MCF 10A (cell line): ENCODE data around the gene SHH. TPM values are rescaled to one million over a fixed set of nuclear protein-coding genes. Genes with fewer than 3 reads are reported as not detected.

ENCODE experiments used
- BruUV-seq: library from RNA; stranded (reverse); fragments of 400-500 nt; replicated peaks from 2 replicates; lab custom pipeline; 2021; lab: Mats Ljungman, UMichigan
- CTCF ChIA-PET: fragments of 300-600 bp; sonication (Branson Sonifier 250); formaldehyde crosslinking; extraction: SDS; loops from one replicate; lab custom pipeline; 2021; ENCODE audit warnings: antibody characterized with exemption, inconsistent platforms; lab: Yijun Ruan, JAX
- POLR2A ChIA-PET: fragments of 300-600, 350-650 bp; sonication (Branson Sonifier 250); formaldehyde crosslinking; extraction: SDS; loops from one replicate; lab custom pipeline; 2020; ENCODE audit warnings: antibody characterized with exemption, inconsistent platforms; lab: Yijun Ruan, JAX
- DNase-seq: peaks from one replicate; pipeline ENCODE4 v3.0.0-alpha.2; 2018; ENCODE audit not compliant: unreplicated experiment
- H3K27ac Mint-ChIP-seq: one replicate; pipeline ENCODE4 v1.8.0; 2022; ENCODE audit warnings: mild to moderate bottlenecking, low read depth, mixed read lengths; ENCODE audit not compliant: unreplicated experiment
- H3K27me3 Mint-ChIP-seq: one replicate; pipeline ENCODE4 v1.8.0; 2022; ENCODE audit warnings: mixed read lengths; ENCODE audit not compliant: insufficient read depth, unreplicated experiment
- H3K36me3 Mint-ChIP-seq: one replicate; pipeline ENCODE4 v1.8.0; 2022; ENCODE audit warnings: mild to moderate bottlenecking, moderate library complexity, mixed read lengths; ENCODE audit not compliant: insufficient read depth, unreplicated experiment
- H3K4me1 Mint-ChIP-seq: one replicate; pipeline ENCODE4 v1.8.0; 2022; ENCODE audit warnings: mixed read lengths; ENCODE audit not compliant: insufficient read depth, unreplicated experiment
- H3K4me3 Mint-ChIP-seq: one replicate; pipeline ENCODE4 v1.8.0; 2022; ENCODE audit warnings: mild to moderate bottlenecking, moderate library complexity, mixed read lengths; ENCODE audit not compliant: unreplicated experiment
- H3K9me3 Mint-ChIP-seq: one replicate; pipeline ENCODE4 v1.8.0; 2022; ENCODE audit warnings: mixed read lengths; ENCODE audit not compliant: unreplicated experiment
- CTCF ChIP-seq: fragments of 200-600 bp; IDR thresholded peaks from one replicate; pipeline ENCODE4 v1.8.0; 2022; ENCODE audit warnings: antibody characterized with exemption, mild to moderate bottlenecking; ENCODE audit not compliant: unreplicated experiment
- intact Hi-C: fragments of 100-400 bp; cut with micrococcal nuclease; formaldehyde crosslinking; loops from 2 replicates; pipeline ENCODE4 v1.14.1; 2022
- total RNA-seq: library from RNA; stranded (reverse); gene quantifications from 2 replicates; pipeline ENCODE4 v1.2.3, GENCODE V29; 2022

The SHH gene
- total RNA-seq, 1 experiment from 2014 or later, result not detected

DNA sequence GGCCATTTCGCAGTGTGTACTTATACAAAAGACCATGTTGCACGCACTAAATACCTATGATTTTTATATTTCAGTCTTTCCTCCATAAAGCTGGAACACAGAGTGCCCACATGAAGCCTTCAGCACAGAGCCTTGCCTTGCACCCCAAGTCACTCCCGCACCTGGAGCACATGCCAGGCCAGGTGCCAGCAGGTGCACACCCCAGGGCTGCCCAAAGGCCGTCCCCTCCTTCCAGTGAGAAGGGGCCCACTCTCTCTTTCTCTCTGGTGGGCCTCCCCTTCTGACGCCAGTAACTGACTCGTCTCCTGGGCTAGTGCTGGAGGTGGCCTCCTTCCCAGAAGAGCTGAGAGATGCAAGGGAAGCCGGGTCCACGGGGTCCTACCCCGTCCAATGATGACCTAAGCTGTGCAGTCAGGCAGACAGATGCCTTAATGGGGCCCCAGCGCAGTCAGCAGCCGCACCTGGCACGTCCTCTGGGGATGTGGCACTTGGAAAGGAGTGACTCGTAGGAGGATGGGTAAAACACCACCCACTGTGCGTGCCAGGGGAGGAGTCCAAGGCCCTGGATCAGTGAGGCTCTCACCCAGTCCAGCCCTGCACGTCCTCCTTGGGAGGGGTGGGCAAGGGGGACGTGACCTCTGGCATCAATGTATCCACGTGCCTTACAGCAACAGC lies 17.7 kb upstream of the SHH start:
- ChIA-PET POLR2A (no interaction called here), CTCF (interaction anchor here (0.6 kb wide), 1 partner anchor 16 kb away, joined by 3 read pairs; no protein-coding TSS in a partner anchor)
- no peak for TF ChIP-seq CTCF
- intact Hi-C loops, result no loop called here
- no peak overlapping the region for H3K4me3 Mint-ChIP-seq
- no peak for DNase-seq
- peaks cover 7% of the 10 kb centered on the region for H3K4me1 Mint-ChIP-seq
- H3K36me3 Mint-ChIP-seq, result no peaks in the 10 kb centered on the region
- H3K27me3 Mint-ChIP-seq, result peaks cover 21% of the 10 kb centered on the region
- BruUV-seq, result no TSS peak
- H3K9me3 Mint-ChIP-seq, result no peaks in the 10 kb centered on the region
- H3K27ac Mint-ChIP-seq, result no peak overlapping the region

DNA sequence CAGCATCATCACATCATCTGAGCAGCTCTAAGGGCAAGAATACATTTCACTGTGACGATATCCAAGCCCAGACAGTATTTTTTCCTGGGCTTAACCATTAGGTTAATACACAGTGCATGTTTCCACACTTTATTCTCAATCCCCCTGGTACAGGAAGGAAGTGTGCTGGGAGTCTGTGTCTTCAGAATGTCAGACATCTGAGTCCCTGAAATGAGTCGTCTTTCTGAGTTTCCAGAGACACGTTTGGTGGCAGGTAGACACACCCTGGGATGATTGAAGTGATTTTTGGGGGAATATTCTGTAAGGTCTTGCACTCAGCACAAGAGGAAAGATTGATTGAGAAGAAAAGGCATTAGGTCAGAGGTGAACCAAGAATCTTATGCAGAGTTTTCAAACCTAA lies 13.1 kb upstream of the SHH start:
- BruUV-seq, result no TSS peak
- intact Hi-C loops, result no loop called here
- Mint-ChIP-seq H3K4me3 (no peak overlapping the region), H3K27me3 (no peaks in the 10 kb centered on the region), H3K27ac (no peak overlapping the region), H3K9me3 (no peaks in the 10 kb centered on the region), H3K4me1 (peaks cover 15% of the 10 kb centered on the region), H3K36me3 (peaks cover 6% of the 10 kb centered on the region)
- TF ChIP-seq CTCF, result no peak
- DNase-seq, result peak; percentile 24
- ChIA-PET CTCF (interaction anchor here (0.8 to 1.2 kb wide), 4 partner anchors 9 to 649 kb away, joined by 3 to 6 read pairs (median 6); no protein-coding TSS in a partner anchor), POLR2A (interaction anchor here (1.9 kb wide), 1 partner anchor 92 kb away, joined by 6 read pairs; no protein-coding TSS in a partner anchor)

DNA sequence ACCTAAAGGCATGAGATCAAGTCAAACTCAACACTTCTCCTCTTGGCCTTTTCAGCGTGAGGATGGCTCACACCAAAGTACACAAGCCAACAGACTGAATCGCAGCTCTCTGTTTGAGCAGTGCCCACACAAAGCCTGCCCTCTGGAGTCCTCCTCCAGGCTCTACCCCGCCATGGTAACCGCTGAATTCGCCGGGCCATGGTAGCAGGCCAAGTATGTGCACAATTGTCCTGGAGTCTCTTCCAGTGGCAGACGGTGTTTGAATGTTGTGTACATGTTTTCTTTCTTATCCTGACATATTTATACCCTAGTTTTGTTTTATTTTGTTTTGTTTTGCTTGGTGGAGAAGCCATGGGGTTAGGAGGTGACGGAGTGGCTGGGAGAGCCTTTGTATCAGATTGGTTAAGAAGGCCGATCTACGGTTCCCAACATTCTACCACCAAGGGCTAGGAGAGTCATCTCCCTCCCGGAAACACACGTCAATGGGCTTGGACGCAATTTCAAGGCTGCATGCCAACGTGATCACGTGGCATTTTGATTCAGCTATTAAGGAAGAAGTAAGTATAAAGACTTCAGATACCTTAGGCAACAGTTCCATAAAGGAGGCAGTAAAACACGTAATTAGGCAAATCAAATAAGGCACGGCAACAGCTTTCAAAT lies 12.1 kb upstream of the SHH start:
- intact Hi-C loops, result loop anchor here (5.0 kb wide), 1 partner anchor 38 kb away; no protein-coding TSS in a partner anchor
- peak; percentile 95 for DNase-seq
- TF ChIP-seq CTCF, result no peak
- H3K9me3 Mint-ChIP-seq, result no peaks in the 10 kb centered on the region
- no peak overlapping the region for H3K27ac Mint-ChIP-seq
- peaks cover 15% of the 10 kb centered on the region for H3K4me1 Mint-ChIP-seq
- BruUV-seq, result no TSS peak
- ChIA-PET POLR2A (interaction anchor here (1.0 to 1.9 kb wide), 3 partner anchors 37 to 868 kb away, joined by 3 to 6 read pairs (median 5); no protein-coding TSS in a partner anchor), CTCF (interaction anchor here (0.6 to 1.2 kb wide), 7 partner anchors 8 to 992 kb away, joined by 3 to 6 read pairs (median 3); no protein-coding TSS in a partner anchor)
- peaks cover 6% of the 10 kb centered on the region for H3K36me3 Mint-ChIP-seq
- no peaks in the 10 kb centered on the region for H3K27me3 Mint-ChIP-seq
- H3K4me3 Mint-ChIP-seq, result no peak overlapping the region

DNA sequence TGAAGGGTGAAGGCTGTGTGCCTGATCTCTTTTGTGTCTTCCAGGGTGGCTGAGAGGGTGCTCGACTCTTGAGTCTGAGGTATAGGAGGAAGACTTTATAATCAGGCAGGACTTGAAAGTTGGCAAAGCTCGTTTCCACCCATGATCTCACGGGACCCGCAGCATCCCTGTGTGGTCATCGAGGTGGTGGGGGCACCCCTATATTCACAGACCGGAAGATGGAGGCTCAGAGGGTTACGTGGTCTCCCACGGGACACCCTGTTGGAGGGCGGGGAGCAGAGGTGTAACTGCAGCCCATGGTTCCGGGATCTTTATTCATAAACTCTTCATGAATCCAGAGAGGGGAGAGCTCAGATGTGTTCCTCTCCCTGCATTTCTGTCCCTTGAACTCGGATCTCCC lies 9.6 kb upstream of the SHH start:
- H3K4me3 Mint-ChIP-seq, result no peak overlapping the region
- intact Hi-C loops, result loop anchor here (5.0 kb wide), 1 partner anchor 40 kb away; no protein-coding TSS in a partner anchor
- DNase-seq, result no peak
- ChIA-PET CTCF (interaction anchor here (0.6 to 0.9 kb wide), 2 partner anchors 54 to 86 kb away, joined by 3 read pairs; no protein-coding TSS in a partner anchor), POLR2A (interaction anchor here (1.4 kb wide), 1 partner anchor 40 kb away, joined by 4 read pairs; no protein-coding TSS in a partner anchor)
- peaks cover 6% of the 10 kb centered on the region for H3K36me3 Mint-ChIP-seq
- H3K27ac Mint-ChIP-seq, result no peak overlapping the region
- no peak for TF ChIP-seq CTCF
- H3K4me1 Mint-ChIP-seq, result peaks cover 21% of the 10 kb centered on the region
- BruUV-seq, result no TSS peak
- H3K27me3 Mint-ChIP-seq, result no peaks in the 10 kb centered on the region
- no peaks in the 10 kb centered on the region for H3K9me3 Mint-ChIP-seq
